Activated CD4-positive, alpha-beta T cell treated with anti-CD3 and anti-CD28 coated beads, Interleukin-2, amount 10 ng/mL, durations not matched to agents 7 days and 5 days (primary cell): ENCODE data around the gene RCAN2. TPM values are rescaled to one million over a fixed set of nuclear protein-coding genes. Genes with fewer than 3 reads are reported as not detected.

Experiments used
- CTCF ChIA-PET: fragments of 350-600 bp; sonication (Branson Sonifier 250); formaldehyde crosslinking; loops from one replicate; lab custom pipeline; 2021; ENCODE audit warnings: antibody characterized with exemption; lab: Charles Lee
- POLR2A ChIA-PET: fragments of 350-600 bp; sonication (Branson Sonifier 250); formaldehyde crosslinking; loops from one replicate; lab custom pipeline; 2021; ENCODE audit warnings: antibody characterized with exemption; lab: Charles Lee
- DNase-seq: peaks from one replicate; pipeline ENCODE4 v3.0.0-alpha.2; 2020
- H3K27ac Mint-ChIP-seq: one replicate; pipeline ENCODE4 v1.8.0; 2021; ENCODE audit warnings: mild to moderate bottlenecking, moderate library complexity, mixed read lengths
- H3K27me3 Mint-ChIP-seq: one replicate; pipeline ENCODE4 v1.8.0; 2021; ENCODE audit warnings: mixed read lengths
- H3K36me3 Mint-ChIP-seq: one replicate; pipeline ENCODE4 v1.8.0; 2021; ENCODE audit warnings: low read depth, mixed read lengths
- H3K4me1 Mint-ChIP-seq: one replicate; pipeline ENCODE4 v1.8.0; 2021; ENCODE audit warnings: mixed read lengths
- H3K4me3 Mint-ChIP-seq: one replicate; pipeline ENCODE4 v1.8.0; 2021; ENCODE audit warnings: mild to moderate bottlenecking, moderate library complexity, mixed read lengths
- H3K9me3 Mint-ChIP-seq: one replicate; pipeline ENCODE4 v1.8.0; 2021; ENCODE audit warnings: mixed read lengths
- total RNA-seq, 2 experiments: library from RNA; stranded (reverse); gene quantifications; one replicate each; pipeline ENCODE4 v1.2.3, GENCODE V29; 2021

Gene RCAN2
- total RNA-seq, 2 experiments from 2014 or later, result 0.57 to 0.65 TPM

- CTCF ChIA-PET, result interaction anchor here (1.4 kb wide), 1 partner anchor 12 kb away, joined by 3 read pairs; no protein-coding TSS in a partner anchor
- POLR2A ChIA-PET, result no interaction called here
Measured at GRCh38 chr6:46381057-46381456, 110.2 kb downstream of the RCAN2 start.

DNA sequence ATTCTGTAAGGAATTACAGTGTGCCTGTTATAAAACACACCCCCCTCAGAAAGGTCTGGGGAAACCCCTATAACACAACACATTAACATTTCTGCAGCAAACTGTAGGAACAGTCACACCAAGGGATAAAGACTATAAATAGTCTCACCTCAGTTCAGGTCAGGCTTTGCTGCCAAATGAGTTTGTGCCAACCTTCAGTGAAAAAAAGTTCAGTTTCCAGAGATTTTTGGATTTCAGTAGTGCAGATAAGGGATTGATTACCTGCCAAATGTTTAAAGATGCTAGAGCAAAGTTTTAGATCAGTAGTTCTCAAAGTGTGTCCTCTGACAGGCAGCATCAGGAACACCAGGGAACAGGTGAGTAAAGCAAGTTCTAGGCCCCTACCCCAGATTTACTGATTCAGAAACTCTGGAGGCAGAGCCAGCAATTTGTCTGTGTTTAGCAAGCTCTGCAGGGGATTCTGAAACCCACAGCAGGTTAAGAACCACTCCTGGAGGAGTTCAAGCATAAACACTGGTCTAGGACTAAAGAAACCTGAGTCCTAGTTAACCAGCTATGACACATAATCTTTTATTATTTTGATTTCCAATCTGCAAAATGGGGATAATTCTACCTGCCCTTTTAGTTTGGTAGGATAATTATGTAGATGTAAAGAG is 111.0 kb downstream of the RCAN2 start:
- POLR2A ChIA-PET, result no interaction called here
- no peak overlapping the region for H3K4me3 Mint-ChIP-seq

More at GRCh38 chr6:46381057-46381456, 110.2 kb downstream of the RCAN2 start:
- Mint-ChIP-seq H3K4me1 (peaks cover 8% of the 10 kb centered on the region), H3K4me3 (no peak overlapping the region), H3K27ac (no peak overlapping the region), H3K36me3 (no peaks in the 10 kb centered on the region), H3K9me3 (peaks cover 3% of the 10 kb centered on the region), H3K27me3 (peaks cover 18% of the 10 kb centered on the region)
- DNase-seq, result no peak

DNA sequence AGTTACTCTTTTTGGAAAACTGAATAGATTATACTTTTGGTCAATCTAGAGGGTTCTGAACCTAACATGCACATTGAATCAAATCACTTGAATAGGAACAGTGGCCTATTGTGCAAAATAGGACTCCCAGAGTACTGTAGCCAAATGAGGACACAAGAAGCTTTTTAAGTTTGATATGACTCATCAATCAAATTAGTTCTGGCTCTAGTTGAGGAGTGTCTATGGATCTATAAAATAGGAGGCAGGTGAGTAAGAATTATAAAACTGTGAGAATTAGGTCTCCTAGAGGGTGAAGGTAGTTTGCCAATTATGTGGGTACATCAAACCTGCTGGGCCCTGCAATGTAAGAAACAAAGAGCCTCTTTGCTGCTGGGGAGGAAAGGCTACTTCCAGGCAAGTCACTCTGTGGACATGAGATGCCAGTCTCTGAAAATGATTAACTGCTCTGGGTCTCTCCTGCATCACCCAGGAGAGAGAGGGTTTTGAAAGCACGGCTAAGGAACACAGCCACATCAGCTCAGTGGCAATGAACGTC is 112.3 kb downstream of the RCAN2 start:
- Mint-ChIP-seq H3K27me3 (peaks cover 15% of the 10 kb centered on the region), H3K27ac (no peak overlapping the region), H3K4me1 (peaks cover 8% of the 10 kb centered on the region), H3K4me3 (no peak overlapping the region), H3K9me3 (no peaks in the 10 kb centered on the region), H3K36me3 (peaks cover 2% of the 10 kb centered on the region)
- CTCF ChIA-PET, result no interaction called here
- no peak for DNase-seq
- POLR2A ChIA-PET, result no interaction called here

More for the DNA sequence above, 111.0 kb downstream of the RCAN2 start:
- no peak overlapping the region for H3K27ac Mint-ChIP-seq
- no peaks in the 10 kb centered on the region for H3K9me3 Mint-ChIP-seq
- peaks cover 8% of the 10 kb centered on the region for H3K4me1 Mint-ChIP-seq
- no peak for DNase-seq
- peaks cover under 1% of the 10 kb centered on the region for H3K36me3 Mint-ChIP-seq
- CTCF ChIA-PET, result no interaction called here
- peaks cover 15% of the 10 kb centered on the region for H3K27me3 Mint-ChIP-seq

GRCh38 chr6:46378161-46378881 is 112.9 kb downstream of the RCAN2 start:
- no peak overlapping the region for H3K4me3 Mint-ChIP-seq
- peaks cover 2% of the 10 kb centered on the region for H3K36me3 Mint-ChIP-seq
- no peak overlapping the region for H3K27ac Mint-ChIP-seq
- ChIA-PET POLR2A (no interaction called here), CTCF (no interaction called here)
- no peak for DNase-seq
- no peaks in the 10 kb centered on the region for H3K9me3 Mint-ChIP-seq
- H3K27me3 Mint-ChIP-seq, result peaks cover 15% of the 10 kb centered on the region
- peaks cover 8% of the 10 kb centered on the region for H3K4me1 Mint-ChIP-seq

DNA sequence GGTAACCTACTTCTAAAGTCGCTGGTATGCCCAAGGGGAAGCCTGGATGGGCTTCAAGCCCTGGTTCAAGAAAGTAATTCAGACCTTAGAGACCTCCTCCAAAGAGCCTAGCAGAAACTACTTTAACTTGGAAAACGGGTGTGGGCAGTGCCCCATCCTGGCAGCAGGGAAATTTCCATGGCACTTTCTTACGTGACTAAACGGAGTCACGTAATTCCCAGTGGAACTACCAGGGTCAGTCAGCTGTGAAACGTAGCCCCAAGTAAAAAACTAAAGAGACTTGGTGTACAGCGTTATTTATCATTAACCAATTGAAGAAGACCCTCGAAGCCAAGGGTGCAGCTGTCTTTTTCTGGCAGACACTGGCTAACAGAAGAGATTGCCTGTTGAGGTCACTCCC is 114.0 kb downstream of the RCAN2 start:
- Mint-ChIP-seq H3K4me3 (no peak overlapping the region), H3K9me3 (no peaks in the 10 kb centered on the region), H3K4me1 (peaks cover 8% of the 10 kb centered on the region), H3K36me3 (peaks cover 2% of the 10 kb centered on the region), H3K27ac (peak overlapping the region; percentile 67), H3K27me3 (peaks cover 10% of the 10 kb centered on the region)
- POLR2A ChIA-PET, result no interaction called here
- CTCF ChIA-PET, result no interaction called here
- no peak for DNase-seq

- peaks cover 10% of the 10 kb centered on the region for H3K27me3 Mint-ChIP-seq
- CTCF ChIA-PET, result no interaction called here
- H3K36me3 Mint-ChIP-seq, result peaks cover 2% of the 10 kb centered on the region
- peaks cover 8% of the 10 kb centered on the region for H3K4me1 Mint-ChIP-seq
- H3K27ac Mint-ChIP-seq, result peak overlapping the region; percentile 76
- H3K4me3 Mint-ChIP-seq, result no peak overlapping the region
- H3K9me3 Mint-ChIP-seq, result no peaks in the 10 kb centered on the region
- POLR2A ChIA-PET, result no interaction called here
- no peak for DNase-seq
Measured at GRCh38 chr6:46376562-46377061, 114.6 kb downstream of the RCAN2 start.

GRCh38 chr6:46370622-46371021 is 120.6 kb downstream of the RCAN2 start:
- H3K27ac Mint-ChIP-seq, result no peak overlapping the region
- H3K4me1 Mint-ChIP-seq, result no peaks in the 10 kb centered on the region
- H3K27me3 Mint-ChIP-seq, result peaks cover 5% of the 10 kb centered on the region
- H3K9me3 Mint-ChIP-seq, result no peaks in the 10 kb centered on the region
- CTCF ChIA-PET, result no interaction called here
- DNase-seq, result no peak
- POLR2A ChIA-PET, result no interaction called here
- H3K4me3 Mint-ChIP-seq, result no peak overlapping the region
- peaks cover 2% of the 10 kb centered on the region for H3K36me3 Mint-ChIP-seq

DNA sequence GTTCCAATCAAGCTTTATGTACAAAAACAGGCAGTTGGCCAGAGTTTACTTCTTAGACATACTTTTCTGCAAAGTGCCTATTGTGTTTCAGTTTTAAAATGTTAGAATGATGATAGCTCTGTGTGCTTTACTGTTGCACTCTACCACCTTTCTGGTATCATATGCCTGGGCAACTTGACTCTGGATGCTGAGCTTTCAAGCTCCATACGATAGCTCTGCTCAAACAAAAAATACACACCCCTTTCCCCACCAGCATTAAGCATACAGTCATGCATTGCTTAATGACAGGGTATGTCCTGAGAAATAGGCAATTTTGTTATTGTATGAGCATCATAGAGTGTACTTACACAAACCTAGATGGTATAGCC is 123.1 kb downstream of the RCAN2 start:
- H3K27ac Mint-ChIP-seq, result no peak overlapping the region
- H3K36me3 Mint-ChIP-seq, result no peaks in the 10 kb centered on the region
- no peaks in the 10 kb centered on the region for H3K9me3 Mint-ChIP-seq
- H3K4me3 Mint-ChIP-seq, result no peak overlapping the region
- POLR2A ChIA-PET, result no interaction called here
- H3K4me1 Mint-ChIP-seq, result no peaks in the 10 kb centered on the region
- peaks cover 14% of the 10 kb centered on the region for H3K27me3 Mint-ChIP-seq
- CTCF ChIA-PET, result interaction anchor here (1.6 kb wide), 1 partner anchor 27 kb away, joined by 4 read pairs; no protein-coding TSS in a partner anchor
- DNase-seq, result no peak

GRCh38 chr6:46367354-46368168 is 123.7 kb downstream of the RCAN2 start:
- H3K27me3 Mint-ChIP-seq, result peaks cover 15% of the 10 kb centered on the region
- no peak overlapping the region for H3K4me3 Mint-ChIP-seq
- CTCF ChIA-PET, result interaction anchor here (1.6 kb wide), 1 partner anchor 27 kb away, joined by 4 read pairs; no protein-coding TSS in a partner anchor
- H3K36me3 Mint-ChIP-seq, result no peaks in the 10 kb centered on the region
- POLR2A ChIA-PET, result no interaction called here
- no peaks in the 10 kb centered on the region for H3K9me3 Mint-ChIP-seq
- no peak for DNase-seq
- no peaks in the 10 kb centered on the region for H3K4me1 Mint-ChIP-seq
- no peak overlapping the region for H3K27ac Mint-ChIP-seq

DNA sequence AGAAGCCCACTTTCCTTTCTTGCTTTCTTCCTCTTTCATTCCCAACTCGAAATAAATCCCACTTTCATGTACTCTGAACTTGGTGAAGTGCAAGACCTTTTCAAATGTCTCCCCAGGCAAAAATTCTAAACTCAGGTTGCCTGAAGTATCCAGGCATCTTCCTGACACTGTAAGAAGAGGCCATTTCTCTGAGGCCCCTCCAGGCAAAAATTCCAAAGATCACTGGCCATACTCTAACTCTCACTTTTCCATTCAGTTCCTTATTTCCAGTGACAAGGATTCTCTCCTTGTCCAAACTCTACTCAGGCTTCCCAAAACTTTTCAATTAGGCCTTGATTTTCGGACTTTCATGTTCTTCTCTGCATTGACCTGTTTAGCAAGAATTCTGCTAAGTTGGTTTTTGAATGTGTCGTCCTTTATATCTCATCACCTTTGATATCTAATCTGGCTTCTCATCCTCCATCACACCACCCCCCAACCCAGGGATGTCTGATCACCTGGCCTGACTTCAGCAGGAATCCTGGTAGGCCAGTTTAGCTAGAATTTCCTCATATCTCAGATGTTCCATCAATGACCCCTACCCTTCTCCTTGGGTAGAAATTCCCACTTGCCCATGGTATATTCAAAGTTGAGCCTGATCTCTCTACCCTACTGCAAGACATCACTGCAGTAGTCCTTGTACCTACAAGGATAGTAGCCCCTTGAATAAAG is 124.9 kb downstream of the RCAN2 start:
- no peaks in the 10 kb centered on the region for H3K36me3 Mint-ChIP-seq
- H3K4me3 Mint-ChIP-seq, result no peak overlapping the region
- no peaks in the 10 kb centered on the region for H3K9me3 Mint-ChIP-seq
- no peak for DNase-seq
- peaks cover 17% of the 10 kb centered on the region for H3K27me3 Mint-ChIP-seq
- H3K4me1 Mint-ChIP-seq, result no peaks in the 10 kb centered on the region
- no peak overlapping the region for H3K27ac Mint-ChIP-seq
- ChIA-PET POLR2A (no interaction called here), CTCF (no interaction called here)

GRCh38 chr6:46357591-46357990 is 133.7 kb downstream of the RCAN2 start:
- ChIA-PET CTCF (no interaction called here), POLR2A (no interaction called here)
- DNase-seq, result no peak
- H3K27ac Mint-ChIP-seq, result no peak overlapping the region
- H3K4me1 Mint-ChIP-seq, result peaks cover 2% of the 10 kb centered on the region
- H3K36me3 Mint-ChIP-seq, result no peaks in the 10 kb centered on the region
- peaks cover 6% of the 10 kb centered on the region for H3K27me3 Mint-ChIP-seq
- H3K4me3 Mint-ChIP-seq, result no peak overlapping the region
- H3K9me3 Mint-ChIP-seq, result no peaks in the 10 kb centered on the region

DNA sequence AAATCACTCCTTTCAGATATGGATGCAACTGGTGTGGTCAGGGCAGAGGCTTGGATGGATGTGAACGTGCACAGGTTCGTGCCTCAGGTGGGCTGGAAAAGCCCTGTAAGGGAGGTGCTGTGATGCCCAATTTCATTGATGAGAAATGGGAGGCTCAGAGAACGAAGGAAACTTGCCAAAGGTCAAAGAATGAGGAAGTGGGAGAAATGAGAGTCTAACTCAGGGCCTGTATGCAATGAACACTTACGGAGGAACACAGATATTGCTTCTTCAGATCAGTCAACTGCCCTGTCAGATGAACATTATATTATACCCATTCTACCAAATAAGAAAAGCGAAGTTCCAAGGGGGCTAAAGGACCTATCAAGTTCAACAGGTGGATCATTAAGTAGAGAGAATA is 134.7 kb downstream of the RCAN2 start:
- Mint-ChIP-seq H3K27ac (no peak overlapping the region), H3K4me3 (no peak overlapping the region), H3K4me1 (peaks cover 2% of the 10 kb centered on the region), H3K36me3 (no peaks in the 10 kb centered on the region), H3K9me3 (no peaks in the 10 kb centered on the region), H3K27me3 (peaks cover 6% of the 10 kb centered on the region)
- ChIA-PET POLR2A (no interaction called here), CTCF (no interaction called here)
- DNase-seq, result no peak
